Panc1 (cell line): ENCODE results near the gene EIF3CL. TPM values are rescaled to one million over a fixed set of nuclear protein-coding genes. Genes with fewer than 3 reads are reported as not detected.
"Not testable (repeated sequence)": the region's sequence is repeated elsewhere in the genome, so short reads cannot be mapped to it uniquely, and the experiment has no call there.

Experiments used
- ATAC-seq: fragments of 200-7000 bp; cut with Tn5 transposase; 2 replicates; pipeline ENCODE4 v1.9.1; 2020; ENCODE audit warnings: mild to moderate bottlenecking, moderate library complexity
- BruUV-seq: library from RNA; stranded (reverse); fragments of 400-500 nt; replicated peaks from 2 replicates; lab custom pipeline; 2021; lab: Mats Ljungman, UMichigan
- CTCF ChIA-PET: fragments of 300-600 bp; sonication (Branson Sonifier 250); formaldehyde crosslinking; loops from one replicate; lab custom pipeline; 2022; ENCODE audit warnings: antibody characterized with exemption; lab: Charles Lee
- POLR2A ChIA-PET: fragments of 300-600 bp; sonication (Branson Sonifier 250); formaldehyde crosslinking; loops from one replicate; lab custom pipeline; 2022; ENCODE audit warnings: antibody characterized with exemption; lab: Charles Lee
- DNase-seq: peaks from one replicate; pipeline ENCODE4 v3.0.0-alpha.2; 2010; ENCODE audit warnings: low read depth, low spot score
- H3K27ac ChIP-seq: 2 replicates; pipeline ENCODE4 v1.5.1; 2011; ENCODE audit warnings: mild to moderate bottlenecking, low read length, inconsistent platforms
- H3K27me3 ChIP-seq: fragments of 200-500 bp; sonication (Bioruptor generic); 2 replicates; pipeline ENCODE4 v1.6.0; 2014; ENCODE audit warnings: low read length, inconsistent platforms; ENCODE audit not compliant: control insufficient read depth, insufficient read depth
- H3K36me3 ChIP-seq: fragments of 200-500 bp; sonication (Bioruptor generic); 2 replicates; pipeline ENCODE4 v1.5.1; 2014; ENCODE audit warnings: inconsistent platforms, mild to moderate bottlenecking, low read length, moderate library complexity; ENCODE audit not compliant: control insufficient read depth, insufficient read depth
- H3K4me1 ChIP-seq: 2 replicates; pipeline ENCODE4 v1.5.1; 2011; ENCODE audit warnings: inconsistent platforms, mild to moderate bottlenecking, low read length, moderate library complexity; ENCODE audit not compliant: control insufficient read depth, insufficient read depth
- H3K4me3 ChIP-seq, 2 experiments: 2 replicates each; pipeline ENCODE4 v1.5.1; 2011 to 2012; ENCODE audit warnings: low read depth in 2 of 2, low read length in 2 of 2, mild to moderate bottlenecking in 2 of 2, inconsistent platforms in 1 of 2, moderate library complexity in 1 of 2
- H3K9me3 ChIP-seq: fragments of 200-500 bp; sonication (Bioruptor generic); 2 replicates; pipeline ENCODE4 v1.5.1; 2014; ENCODE audit warnings: low read depth, mild to moderate bottlenecking, inconsistent platforms, low read length, moderate library complexity; ENCODE audit not compliant: control insufficient read depth, insufficient read depth
- in situ Hi-C: cut with HindIII; loops from 2 replicates; pipeline ENCODE4 v1.10.0; 2016; ENCODE audit warnings: low sequenced_read_pairs, low pct_unique_long_range_greater_than_20kb
- intact Hi-C: fragments of 100-400 bp; cut with micrococcal nuclease; formaldehyde crosslinking; loops from one replicate; pipeline ENCODE4 v1.10.0; 2022; ENCODE audit not compliant: unreplicated experiment
- total RNA-seq: library from RNA; stranded (reverse); gene quantifications from one replicate; pipeline ENCODE4 v1.2.1, GENCODE V29; 2021; ENCODE audit not compliant: unreplicated experiment

Gene EIF3CL
- total RNA-seq, 1 experiment from 2014 or later: 64.2 TPM

DNA sequence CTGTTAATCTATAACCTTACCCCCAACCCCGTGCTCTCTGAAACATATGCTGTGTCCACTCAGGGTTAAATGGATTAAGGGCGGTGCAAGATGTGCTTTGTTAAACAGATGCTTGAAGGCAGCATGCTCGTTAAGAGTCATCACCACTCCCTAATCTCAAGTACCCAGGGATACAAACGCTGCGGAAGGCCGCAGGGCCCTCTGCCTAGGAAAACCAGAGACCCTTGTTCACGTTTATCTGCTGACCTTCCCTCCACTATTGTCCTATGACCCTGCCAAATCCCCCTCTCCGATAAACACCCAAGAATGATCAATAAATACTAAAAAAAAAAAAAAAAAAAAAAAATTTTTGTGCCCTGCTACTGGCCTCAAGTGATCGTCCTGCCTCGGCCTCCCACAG lies 25.8 kb downstream of the EIF3CL start:
- H3K36me3 ChIP-seq, H3K4me3 ChIP-seq, DNase-seq, intact Hi-C loops, H3K4me1 ChIP-seq, POLR2A ChIA-PET, H3K9me3 ChIP-seq, H3K27me3 ChIP-seq, in situ Hi-C loops, H3K27ac ChIP-seq, CTCF ChIA-PET, ATAC-seq: not testable (repeated sequence)
- BruUV-seq: TSS peak; percentile 73

DNA sequence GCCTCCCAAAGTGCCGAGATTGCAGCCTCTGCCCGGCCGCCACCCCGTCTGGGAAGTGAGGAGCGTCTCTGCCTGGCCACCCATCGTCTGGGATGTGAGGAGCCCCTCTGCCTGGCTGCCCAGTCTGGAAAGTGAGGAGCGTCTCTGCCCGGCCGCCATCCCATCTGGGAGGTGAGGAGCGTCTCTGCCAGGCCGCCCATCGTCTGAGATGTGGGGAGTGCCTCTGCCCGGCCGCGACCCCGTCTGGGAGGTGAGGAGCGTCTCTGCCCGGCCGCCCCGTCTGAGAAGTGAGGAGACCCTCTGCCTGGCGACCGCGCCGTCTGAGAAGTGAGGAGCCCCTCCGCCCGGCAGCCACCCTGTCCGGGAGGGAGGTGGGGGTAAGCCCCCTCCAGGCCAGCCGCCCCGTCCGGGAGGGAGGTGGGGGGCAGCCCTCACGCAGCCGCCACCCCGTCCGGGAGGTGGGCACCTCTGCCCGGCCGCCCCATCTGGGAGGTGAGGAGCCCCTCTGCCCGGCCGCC lies 26.5 kb downstream of the EIF3CL start:
- BruUV-seq, POLR2A ChIA-PET, CTCF ChIA-PET: not testable (repeated sequence)

DNA sequence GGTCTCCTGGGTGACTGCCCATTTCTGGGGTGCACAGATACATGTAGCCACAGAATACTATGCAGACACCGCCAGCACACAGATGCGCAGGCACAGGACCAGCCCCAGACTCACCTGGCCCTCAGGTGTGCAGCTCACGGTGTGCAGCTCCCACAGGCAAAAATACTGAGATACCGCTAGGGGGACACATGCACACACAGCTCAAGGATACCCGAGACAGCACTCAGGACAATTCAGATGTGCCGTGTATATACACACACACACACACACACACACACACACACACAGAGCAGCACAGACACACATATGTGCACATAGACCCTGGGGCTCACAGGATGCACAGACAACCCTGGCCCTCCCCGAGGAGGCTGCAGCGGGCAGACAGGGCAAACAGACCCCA lies 28.5 kb downstream of the EIF3CL start:
- H3K27me3 ChIP-seq, CTCF ChIA-PET, H3K4me3 ChIP-seq, POLR2A ChIA-PET, intact Hi-C loops, H3K27ac ChIP-seq, H3K36me3 ChIP-seq, in situ Hi-C loops, H3K9me3 ChIP-seq, H3K4me1 ChIP-seq, DNase-seq, BruUV-seq: not testable (repeated sequence)
- ATAC-seq: peak; percentile 78

More for the DNA sequence above, 26.5 kb downstream of the EIF3CL start:
- H3K9me3 ChIP-seq, H3K4me1 ChIP-seq, H3K27me3 ChIP-seq, in situ Hi-C loops, DNase-seq, H3K4me3 ChIP-seq, intact Hi-C loops, H3K27ac ChIP-seq, ATAC-seq, H3K36me3 ChIP-seq: not testable (repeated sequence)

DNA sequence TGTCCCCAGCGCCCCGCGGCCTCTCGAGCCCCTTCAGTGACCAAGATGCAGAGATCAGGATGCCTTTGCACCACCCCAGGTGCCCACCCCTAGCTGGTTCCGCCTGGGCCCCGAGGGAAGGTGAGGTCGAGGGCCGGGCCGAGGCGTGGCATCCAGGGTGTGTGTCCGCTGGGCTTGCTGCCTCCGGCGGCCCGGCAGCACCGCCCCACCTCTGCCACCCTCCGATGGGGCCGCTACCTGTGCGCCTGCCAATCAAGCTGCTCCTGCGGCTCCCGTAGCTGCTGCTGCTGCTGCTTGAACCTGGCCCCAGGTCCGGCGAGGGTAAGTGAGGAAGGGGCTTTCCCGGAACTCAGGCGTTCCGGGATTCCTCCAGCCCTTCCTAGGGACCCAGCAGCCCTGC lies 29.4 kb downstream of the EIF3CL start:
- ATAC-seq, H3K36me3 ChIP-seq, H3K4me3 ChIP-seq, DNase-seq, BruUV-seq, intact Hi-C loops, H3K9me3 ChIP-seq, CTCF ChIA-PET, POLR2A ChIA-PET, in situ Hi-C loops, H3K27ac ChIP-seq, H3K27me3 ChIP-seq, H3K4me1 ChIP-seq: not testable (repeated sequence)

DNA sequence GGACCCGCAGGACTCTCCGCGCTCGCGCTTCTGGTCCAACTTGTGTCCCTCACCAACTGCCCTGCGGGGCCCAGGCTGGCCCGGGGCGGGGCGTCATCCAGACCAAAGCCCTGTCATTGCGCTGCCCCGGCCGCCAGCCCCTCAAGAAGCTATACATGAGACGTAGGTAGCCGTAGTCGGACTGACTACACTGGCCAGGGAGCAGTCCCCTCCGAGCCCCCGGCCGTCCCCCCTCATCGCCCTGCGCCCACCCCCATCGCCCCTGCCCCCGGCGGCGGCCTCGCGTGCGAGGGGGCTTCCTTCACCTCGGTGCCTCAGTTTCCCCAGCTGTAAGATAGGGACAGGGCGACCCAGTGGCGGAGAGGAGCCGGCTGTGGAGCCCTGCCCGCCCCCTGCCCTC lies 35.7 kb downstream of the EIF3CL start:
- H3K36me3 ChIP-seq, DNase-seq, H3K9me3 ChIP-seq, POLR2A ChIA-PET, H3K27ac ChIP-seq, H3K4me3 ChIP-seq, ATAC-seq, BruUV-seq, H3K27me3 ChIP-seq, in situ Hi-C loops, CTCF ChIA-PET, intact Hi-C loops, H3K4me1 ChIP-seq: not testable (repeated sequence)

DNA sequence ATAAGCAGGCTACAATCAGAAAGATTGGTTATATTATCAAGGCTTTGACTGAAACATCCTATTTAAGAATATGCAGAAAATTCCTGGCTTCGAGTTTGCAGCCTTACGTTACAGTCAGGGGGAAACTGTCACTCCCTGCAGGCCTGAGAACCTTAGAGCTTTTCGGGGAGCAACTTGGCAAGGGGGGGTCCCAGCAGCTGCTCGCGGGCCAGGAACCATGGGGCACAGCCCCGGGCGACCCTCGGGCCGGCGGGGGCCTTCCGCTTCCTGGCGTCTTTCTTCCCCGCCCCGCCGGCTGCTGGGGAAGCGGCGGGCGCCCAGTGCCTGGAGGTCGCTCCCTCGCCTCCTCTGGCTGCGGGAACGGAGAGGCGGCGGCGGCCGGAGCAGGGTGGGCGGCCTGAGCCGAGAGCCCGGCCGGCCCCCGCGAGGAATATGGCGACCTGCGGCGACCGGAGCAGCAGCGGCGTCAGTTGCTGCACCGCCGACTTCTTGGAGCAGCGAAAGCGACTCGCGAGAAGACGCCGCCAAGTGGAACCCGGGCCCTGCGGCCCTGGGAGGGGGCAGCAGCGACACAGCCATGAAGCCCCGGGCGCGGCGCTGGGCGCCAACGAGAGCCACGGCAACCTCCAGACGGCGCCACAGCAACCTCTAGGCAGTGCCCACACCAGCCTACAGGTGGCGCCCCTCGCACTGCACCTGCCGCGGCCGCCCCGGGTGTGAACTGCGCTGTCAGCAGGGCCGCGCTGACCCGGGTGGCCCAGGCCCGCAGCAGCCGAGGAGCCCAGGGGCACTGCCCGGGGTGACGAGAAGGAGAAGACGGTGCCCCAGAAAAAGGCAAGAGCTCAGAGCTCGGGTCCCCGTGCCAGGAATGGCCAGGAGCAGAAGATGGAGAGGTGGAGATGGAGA lies 39.1 kb downstream of the EIF3CL start:
- POLR2A ChIA-PET, H3K27me3 ChIP-seq, DNase-seq, CTCF ChIA-PET, intact Hi-C loops, H3K36me3 ChIP-seq, H3K27ac ChIP-seq, in situ Hi-C loops, BruUV-seq, H3K4me3 ChIP-seq, H3K4me1 ChIP-seq, H3K9me3 ChIP-seq: not testable (repeated sequence)
- peak; percentile 99 for ATAC-seq

DNA sequence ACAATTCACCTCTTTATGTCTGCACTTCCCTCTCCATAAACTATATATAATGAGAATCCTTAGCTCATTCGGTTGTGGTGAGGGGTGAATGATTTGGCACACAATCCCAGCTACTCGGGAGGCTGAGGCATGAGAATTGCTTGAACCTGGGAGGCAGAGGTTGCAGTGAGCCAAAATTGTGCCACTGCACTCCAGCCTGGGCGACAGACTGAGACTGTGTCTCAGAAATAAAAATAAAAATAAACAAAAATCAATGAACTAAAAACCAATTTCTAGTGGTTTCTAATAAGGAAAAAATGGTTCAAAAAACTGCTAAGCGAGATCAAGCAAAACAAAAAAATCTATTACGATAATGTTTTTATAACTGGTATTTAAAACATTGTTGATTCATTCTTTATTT lies 40.2 kb downstream of the EIF3CL start, which contains the start of gene NPIPB6:
NPIPB6 (minus strand) TSS at position 101 of the 400 bp plus-strand sequence. CDS start 686 bp downstream, outside the sequence.
- H3K9me3 ChIP-seq, H3K4me3 ChIP-seq, intact Hi-C loops, POLR2A ChIA-PET, H3K4me1 ChIP-seq, ATAC-seq, H3K27me3 ChIP-seq, H3K36me3 ChIP-seq, DNase-seq, H3K27ac ChIP-seq, BruUV-seq, in situ Hi-C loops, CTCF ChIA-PET: not testable (repeated sequence)
